ENCODE measurements around the gene PLCH2. TPM values are rescaled to one million over a fixed set of nuclear protein-coding genes. Genes with fewer than 3 reads are reported as not detected.

PLCH2 gene
- total and polyA plus RNA-seq, 2 of the 13 experiments (the other 11 are each of a cell fraction or from before 2014, with no cell fraction given) = 0.15 to 0.67 TPM

- Histone ChIP-seq H2AFZ (ENCODE audit: low read length) (no peak overlapping the region), H3K27ac (ENCODE audit: extremely low read length, insufficient read depth, low read length) (peak overlapping the region; percentile 51), H3K4me1 (ENCODE audit: insufficient read depth, low read length) (peaks cover 82% of the 10 kb centered on the region), H3K27me3 (ENCODE audit: control insufficient read depth in 1 of 2, insufficient read depth in 2 of 2, low read length in 2 of 2) (peaks cover 4 to 6% of the 10 kb centered on the region in 2 experiments; a peak in 2 of 5 replicates), H3K9me3 (ENCODE audit: low read length) (no peaks in the 10 kb centered on the region), H3K4me3 (replicated peaks in 1 of 3; ENCODE audit: insufficient read depth in 1 of 3, low read depth in 2 of 3, low read length in 3 of 3) (peak overlapping the region; percentile 61 to 80 (median 64)), H3K79me2 (ENCODE audit: insufficient read depth, low read length) (no peaks in the 10 kb centered on the region), H3K4me2 (ENCODE audit: low read depth, low read length) (peak overlapping the region; percentile 85), H4K20me1 (ENCODE audit: insufficient read depth, low read length) (no peaks in the 10 kb centered on the region), H3K36me3 (replicated peaks in 1 of 2; ENCODE audit: control insufficient read depth in 1 of 2, insufficient read depth in 2 of 2, low read length in 2 of 2) (no peaks in the 10 kb centered on the region), H3K9ac (ENCODE audit: insufficient read depth, low read depth, low read length) (peak overlapping the region; percentile 76)
- intact Hi-C loops (cut with micrococcal nuclease; ENCODE audit: unreplicated experiment) (loop anchor here (2.0 kb wide), 1 partner anchor 20 kb away; the partner anchor contains the start of gene PANK4), in situ Hi-C loops (cut with HindIII; ENCODE audit: extremely low pct_ligation_motif_present, low pct_unique_long_range_greater_than_20kb) (loop anchor here (5.0 kb wide), 1 partner anchor 134 kb away; the partner anchor contains the start of gene PEX10)
- CTCF ChIA-PET (ENCODE audit: low intra/inter-chr PET ratio, low total read pairs) = interaction anchor here (2.0 kb wide), 1 partner anchor 133 kb away, joined by 18 read pairs; no protein-coding TSS in a partner anchor
- TSS peak; percentile 79 for BruUV-seq (replicated peaks)
- WGBS (ENCODE audit: low lambda C conversion rate) = 0% methylated on average over 8 of the region's 52 CpGs
- POLR2A ChIA-PET = interaction anchor here (0.6 to 3.4 kb wide), 20 partner anchors 9 to 1308 kb away, joined by 3 to 38 read pairs (median 5); partner anchors contain the start of genes MORN1, PANK4, PEX10 and PRXL2B
- FAIRE-seq = peak; percentile 15
- DNase-seq (ENCODE audit: low spot score) = peak; percentile 75
- ATAC-seq = peak; percentile 56
- TF ChIP-seq ELK4 (CRISPR knock-in tag; IDR thresholded peaks at IDR 0.05; ENCODE audit: borderline replicate concordance) = no peak
- TF ChIP-seq HBP1 (CRISPR knock-in tag; IDR thresholded peaks at IDR 0.05; ENCODE audit: low read depth) = no peak
- 0 out of 2 replicates have a peak, but pooled peaks have one; percentile 11 for TF ChIP-seq ZNF414 (CRISPR knock-in tag; IDR thresholded peaks at IDR 0.05)
- no peak for TF ChIP-seq NFE2L2 (IDR thresholded peaks at IDR 0.05; ENCODE audit: low read length)
- no peak for TF ChIP-seq HMGXB3 (CRISPR knock-in tag; IDR thresholded peaks at IDR 0.05; ENCODE audit: borderline replicate concordance)
- TF ChIP-seq PREB (CRISPR knock-in tag; IDR thresholded peaks at IDR 0.05) = no peak
- TF ChIP-seq NCOA1 (CRISPR knock-in tag; IDR thresholded peaks at IDR 0.05) = no peak
- TF ChIP-seq ZBTB39 (CRISPR knock-in tag; IDR thresholded peaks at IDR 0.05) = no peak
- no peak for TF ChIP-seq EHMT2 (IDR thresholded peaks at IDR 0.05; ENCODE audit: borderline replicate concordance, low read depth, low read length)
- TF ChIP-seq FOXA1 (IDR thresholded peaks at IDR 0.05) = no peak
- no peak for TF ChIP-seq FOXA1 (CRISPR knock-in tag; IDR thresholded peaks at IDR 0.05)
- no peak for TF ChIP-seq POLR2AphosphoS2 (IDR thresholded peaks at IDR 0.05; ENCODE audit: low read depth, low read length)
Observed at GRCh38 chr1:2546515-2547209, 70.6 kb downstream of the PLCH2 start.

All from HepG2 (cell line).